ENCODE results near the gene C16orf92. TPM values are rescaled to one million over a fixed set of nuclear protein-coding genes. Genes with fewer than 3 reads are reported as not detected.
A peak's percentile ranks its signal among the peaks of the same experiment; 100 is the strongest.

The C16orf92 gene
- total and polyA plus RNA-seq, 2 donors (not counting 3 experiments of a cell fraction or from before 2014, with no cell fraction given) = not detected

DNA sequence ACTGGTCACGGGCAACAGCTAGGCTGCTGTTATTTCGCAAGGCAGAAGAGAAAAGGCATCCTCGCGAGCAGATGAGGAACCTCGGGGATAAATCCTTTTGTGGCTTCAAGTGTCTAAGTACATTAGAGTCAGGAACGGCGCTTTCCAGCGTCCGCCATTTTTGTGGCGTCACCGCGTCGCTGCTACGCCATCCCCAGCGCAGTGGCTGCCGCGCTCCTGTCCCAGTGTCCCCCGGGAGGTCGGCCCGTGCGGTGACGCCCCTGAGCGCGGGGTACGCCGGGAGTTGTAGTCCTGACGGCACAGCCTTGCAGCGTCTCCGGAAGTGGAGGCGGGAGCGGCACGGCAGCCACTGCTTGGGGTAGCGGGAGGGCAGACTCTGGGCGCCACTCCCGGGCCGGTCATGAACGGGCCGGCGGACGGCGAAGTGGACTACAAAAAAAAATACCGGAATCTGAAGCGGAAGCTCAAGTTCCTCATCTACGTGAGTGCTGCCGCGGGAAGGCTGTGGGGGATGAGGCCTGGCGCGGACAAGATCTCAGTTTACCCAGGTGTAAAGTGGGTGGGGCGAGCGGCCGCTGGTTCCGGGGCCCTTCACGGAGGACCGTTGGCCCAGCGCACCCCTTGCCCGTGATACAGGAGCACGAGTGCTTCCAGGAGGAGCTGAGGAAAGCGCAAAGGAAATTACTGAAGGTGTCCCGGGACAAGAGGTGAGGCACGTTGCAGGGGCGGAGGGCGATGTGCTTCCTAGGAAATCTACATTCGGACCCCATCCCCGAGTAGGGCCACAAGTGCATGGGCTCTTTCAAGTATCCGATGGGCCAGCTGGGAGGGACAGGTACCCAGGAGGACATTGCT, 26.9 kb upstream of the C16orf92 start, which contains the start of gene INO80E:
Gene INO80E (plus strand): TSS at position 331 of the 855 bp plus-strand sequence. CDS start 70 bp downstream, at position 401.
- Histone ChIP-seq H3K9ac (replicated peaks; ENCODE audit: extremely low read depth, insufficient read depth, low read length) (peak within 1 kb of the TSS; percentile 94), H2AFZ (ENCODE audit: low read depth, low read length) (peak within 1 kb of the TSS; percentile 76), H3K36me3 (ENCODE audit: control insufficient read depth in 2 of 2, extremely low read depth in 1 of 2, insufficient read depth in 2 of 2, low read length in 2 of 2) (peaks cover 6 to 20% of the 10 kb centered on the region in 2 experiments), H3K4me1 (ENCODE audit: control insufficient read depth, extremely low read depth, insufficient read depth, low read length) (peaks cover 22% of the 10 kb centered on the region), H3K4me3 (replicated peaks in 1 of 3; ENCODE audit: insufficient read depth in 1 of 3, low read depth in 1 of 3, low read length in 3 of 3) (peak within 1 kb of the TSS; percentile 70 to 81 (median 73)), H3K27me3 (ENCODE audit: control insufficient read depth in 2 of 2, insufficient read depth in 2 of 2, low read length in 2 of 2) (no peaks in the 10 kb centered on the region), H3K79me2 (ENCODE audit: control insufficient read depth, insufficient read depth, low read length) (peaks cover 7% of the 10 kb centered on the region), H3K9me3 (replicated peaks; ENCODE audit: control insufficient read depth, insufficient read depth, low read length) (no peaks in the 10 kb centered on the region), H4K20me1 (replicated peaks; ENCODE audit: control insufficient read depth, extremely low read depth, insufficient read depth, low read length) (no peaks in the 10 kb centered on the region), H3K27ac (ENCODE audit: insufficient read depth, low read depth, low read length) (peak within 1 kb of the TSS; percentile 76), H3K9me1 (replicated peaks; ENCODE audit: control insufficient read depth, extremely low read depth, insufficient read depth, low read length) (no peaks in the 10 kb centered on the region), H3K4me2 (ENCODE audit: insufficient read depth, low read length) (peak within 1 kb of the TSS; percentile 84)
- FAIRE-seq = peak; percentile 98
- intact Hi-C loops (cut with micrococcal nuclease) = loop anchor here (1.0 to 2.0 kb wide), 5 partner anchors 9 to 185 kb away; partner anchors contain the start of genes CDIPT and TAOK2
- peak; percentile 95 for DNase-seq (ENCODE audit: low read depth, low spot score)
- CTCF ChIA-PET = interaction anchor here (0.8 to 1.6 kb wide), 5 partner anchors 10 to 148 kb away, joined by 3 to 5 read pairs (median 3); partner anchors contain the start of gene TAOK2
- dilution Hi-C loops (cut with MboI; ENCODE audit: extremely low pct_ligation_motif_present, low sequenced_read_pairs) = loop anchor here (10.0 kb wide), 1 partner anchor 191 kb away; the partner anchor contains the start of gene MAZ
- POLR2A ChIA-PET = interaction anchor here (1.0 kb wide), 1 partner anchor 10 kb away, joined by 3 read pairs; no protein-coding TSS in a partner anchor
- BruUV-seq (replicated peaks) = TSS peak; percentile 59
- TF ChIP-seq POLR2AphosphoS5 (IDR thresholded peaks at IDR 0.05; ENCODE audit: insufficient read depth, low read depth, low read length) = peak; percentile 65
- TF ChIP-seq, protein P1, sequence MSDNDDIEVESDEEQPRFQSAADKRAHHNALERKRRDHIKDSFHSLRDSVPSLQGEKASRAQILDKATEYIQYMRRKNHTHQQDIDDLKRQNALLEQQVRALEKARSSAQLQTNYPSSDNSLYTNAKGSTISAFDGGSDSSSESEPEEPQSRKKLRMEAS (IDR thresholded peaks at IDR 0.05; ENCODE audit: insufficient read depth, insufficient read length) = peak; percentile 5
- TF ChIP-seq POLR2A (IDR thresholded peaks at IDR 0.05; ENCODE audit: low read depth, low read length) = no peak
- TF ChIP-seq MYC (IDR thresholded peaks at IDR 0.05; ENCODE audit: low read depth, low read length) = no peak
- no peak for TF ChIP-seq GATA2 (IDR thresholded peaks at IDR 0.05; ENCODE audit: insufficient read depth, insufficient read length, low read depth, low read length)

All from endothelial cell of umbilical vein (primary cell).